GM12801 (cell line): Measurements from ENCODE around the gene EDEM1.

Experiments used
- CTCF ChIP-seq: IDR thresholded peaks from one replicate; pipeline ENCODE4 v1.5.1; 2011; ENCODE audit warnings: control low read depth; ENCODE audit not compliant: insufficient read length; ENCODE audit errors: extremely low read depth

The EDEM1 gene

GRCh38 chr3:5190147-5190791 is 2.8 kb downstream of the EDEM1 start:
- no peak for TF ChIP-seq CTCF

GRCh38 chr3:5191555-5192304 is 4.2 kb downstream of the EDEM1 start:
- no peak for TF ChIP-seq CTCF

- no peak for TF ChIP-seq CTCF
Measured at GRCh38 chr3:5192571-5193365, 5.3 kb downstream of the EDEM1 start.

- TF ChIP-seq CTCF: no peak
Measured at GRCh38 chr3:5194341-5194740, 6.8 kb downstream of the EDEM1 start.

- no peak for TF ChIP-seq CTCF
Measured at GRCh38 chr3:5194801-5195509, 7.4 kb downstream of the EDEM1 start.

- no peak for TF ChIP-seq CTCF
Measured at GRCh38 chr3:5195605-5196004, 8.1 kb downstream of the EDEM1 start.

- TF ChIP-seq CTCF: no peak
Measured at GRCh38 chr3:5197022-5197421, 9.5 kb downstream of the EDEM1 start.
